Measurements from ENCODE around the gene RAMP3.
"Not testable (repeated sequence)": the region's sequence is repeated elsewhere in the genome, so short reads cannot be mapped to it uniquely, and the experiment has no call there.

The RAMP3 gene

DNA sequence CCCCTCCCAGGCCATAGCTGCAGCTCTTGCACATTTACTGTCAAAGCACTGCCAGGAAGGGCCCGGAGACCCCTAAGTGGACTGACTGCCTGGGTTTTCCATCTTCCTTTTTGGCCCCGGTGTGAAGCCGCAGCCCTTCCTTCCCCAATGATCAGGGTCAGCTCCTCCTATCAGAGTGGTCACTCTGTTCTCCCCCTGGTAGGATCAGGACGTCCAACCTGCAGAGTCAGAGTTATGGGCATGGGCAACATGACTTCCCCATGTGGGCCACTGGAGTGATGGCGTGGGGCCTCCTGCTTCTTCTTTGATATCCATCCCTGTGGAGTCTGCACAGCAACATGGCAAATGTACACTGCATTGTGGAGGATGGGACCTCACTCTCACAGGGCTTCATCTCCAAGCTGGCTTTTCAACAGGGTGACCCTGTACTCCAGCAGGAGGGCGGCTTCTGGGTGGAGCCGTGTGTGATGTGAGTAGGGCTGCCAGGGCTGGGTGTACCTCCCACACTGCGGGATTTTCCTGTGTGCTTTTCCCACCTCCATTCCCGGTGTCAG is 6.4 kb upstream of the RAMP3 start:
- Histone ChIP-seq H3K9me3 (ENCODE audit: control insufficient read depth, insufficient read depth, low read length) (no peaks in the 10 kb centered on the region), H3K9ac (ENCODE audit: low read depth, low read length) (no peak overlapping the region), H3K4me3 (ENCODE audit: low read depth, low read length) (no peak overlapping the region), H3K27me3 (ENCODE audit: control insufficient read depth, insufficient read depth, low read length) (no peaks in the 10 kb centered on the region), H3K36me3 (ENCODE audit: control insufficient read depth, insufficient read depth, low read length) (no peaks in the 10 kb centered on the region), H3K4me1 (ENCODE audit: control insufficient read depth, insufficient read depth, low read length) (no peaks in the 10 kb centered on the region)

DNA sequence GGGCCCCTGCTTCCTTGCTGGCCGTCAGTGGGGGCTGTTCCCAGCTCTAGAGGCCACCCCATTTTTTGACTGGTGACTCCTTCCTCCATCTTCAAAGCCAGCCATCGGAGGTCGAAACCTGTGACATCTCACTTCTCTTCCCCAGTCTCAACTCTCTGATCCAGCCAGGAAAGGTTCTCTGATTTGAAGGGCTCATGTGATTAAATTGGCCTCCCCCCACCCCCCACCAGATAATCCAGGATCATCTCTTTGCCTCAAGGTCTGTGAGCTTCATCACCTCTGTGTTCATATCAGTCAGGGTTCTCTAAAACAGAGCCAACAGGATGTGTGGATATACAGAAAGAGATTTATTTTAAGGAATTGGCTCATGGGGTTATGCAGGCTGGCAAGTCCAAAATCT is 5.6 kb upstream of the RAMP3 start:
- Histone ChIP-seq H3K9ac (ENCODE audit: low read depth, low read length) (no peak overlapping the region), H3K4me1 (ENCODE audit: control insufficient read depth, insufficient read depth, low read length) (no peaks in the 10 kb centered on the region), H3K4me3 (ENCODE audit: low read depth, low read length) (no peak overlapping the region), H3K9me3 (ENCODE audit: control insufficient read depth, insufficient read depth, low read length) (no peaks in the 10 kb centered on the region), H3K36me3 (ENCODE audit: control insufficient read depth, insufficient read depth, low read length) (no peaks in the 10 kb centered on the region), H3K27me3 (ENCODE audit: control insufficient read depth, insufficient read depth, low read length) (peaks cover 6% of the 10 kb centered on the region)

DNA sequence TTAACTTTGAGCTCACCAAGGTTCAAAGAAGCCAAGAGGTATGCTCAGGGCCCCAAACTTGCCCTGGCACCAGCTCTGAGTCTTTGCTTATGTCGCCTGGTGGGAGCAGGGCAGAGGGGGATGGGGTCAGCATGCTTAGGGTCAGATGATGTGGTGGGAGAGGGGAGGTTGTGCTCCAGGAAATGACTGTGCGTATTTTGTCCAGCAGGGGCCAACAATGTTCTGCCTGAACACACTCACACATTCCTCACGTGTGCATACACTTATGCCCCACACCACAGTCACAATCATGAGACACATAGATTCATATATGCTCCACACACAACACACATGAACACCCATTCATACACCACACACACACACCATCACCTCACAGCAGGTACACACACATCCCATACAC is 4.4 kb upstream of the RAMP3 start:
- no peak overlapping the region for H3K9ac ChIP-seq (ENCODE audit: low read depth, low read length)
- H3K4me1 ChIP-seq (ENCODE audit: control insufficient read depth, insufficient read depth, low read length), result no peaks in the 10 kb centered on the region
- H3K9me3 ChIP-seq (ENCODE audit: control insufficient read depth, insufficient read depth, low read length), result no peaks in the 10 kb centered on the region
- peaks cover 13% of the 10 kb centered on the region for H3K27me3 ChIP-seq (ENCODE audit: control insufficient read depth, insufficient read depth, low read length)
- H3K36me3 ChIP-seq (ENCODE audit: control insufficient read depth, insufficient read depth, low read length), result no peaks in the 10 kb centered on the region
- no peak overlapping the region for H3K4me3 ChIP-seq (ENCODE audit: low read depth, low read length)

DNA sequence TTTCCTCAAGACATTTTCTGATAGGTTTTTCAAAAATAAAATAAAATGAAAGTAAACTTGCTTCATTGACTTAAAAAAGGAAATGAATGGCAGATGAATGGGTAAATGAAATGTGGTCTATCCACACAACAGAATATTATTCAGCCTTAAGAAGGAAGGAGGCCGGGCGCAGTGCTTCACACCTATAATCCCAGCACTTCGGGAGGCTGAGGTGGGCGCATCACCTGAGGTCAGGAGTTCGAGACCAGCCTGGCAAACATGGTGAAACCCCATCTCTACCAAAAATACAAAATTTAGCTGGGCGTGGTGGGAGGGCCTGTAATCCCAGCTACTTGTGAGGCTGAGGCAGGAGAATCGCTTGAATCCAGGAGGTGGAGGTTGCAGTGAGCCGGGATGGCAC is 3.7 kb upstream of the RAMP3 start:
- not testable (repeated sequence) for H3K9me3 ChIP-seq (ENCODE audit: control insufficient read depth, insufficient read depth, low read length); H3K4me3 ChIP-seq (ENCODE audit: low read depth, low read length); H3K4me1 ChIP-seq (ENCODE audit: control insufficient read depth, insufficient read depth, low read length); H3K36me3 ChIP-seq (ENCODE audit: control insufficient read depth, insufficient read depth, low read length); H3K9ac ChIP-seq (ENCODE audit: low read depth, low read length)
- H3K27me3 ChIP-seq (ENCODE audit: control insufficient read depth, insufficient read depth, low read length), result peaks cover 20% of the 10 kb centered on the region

DNA sequence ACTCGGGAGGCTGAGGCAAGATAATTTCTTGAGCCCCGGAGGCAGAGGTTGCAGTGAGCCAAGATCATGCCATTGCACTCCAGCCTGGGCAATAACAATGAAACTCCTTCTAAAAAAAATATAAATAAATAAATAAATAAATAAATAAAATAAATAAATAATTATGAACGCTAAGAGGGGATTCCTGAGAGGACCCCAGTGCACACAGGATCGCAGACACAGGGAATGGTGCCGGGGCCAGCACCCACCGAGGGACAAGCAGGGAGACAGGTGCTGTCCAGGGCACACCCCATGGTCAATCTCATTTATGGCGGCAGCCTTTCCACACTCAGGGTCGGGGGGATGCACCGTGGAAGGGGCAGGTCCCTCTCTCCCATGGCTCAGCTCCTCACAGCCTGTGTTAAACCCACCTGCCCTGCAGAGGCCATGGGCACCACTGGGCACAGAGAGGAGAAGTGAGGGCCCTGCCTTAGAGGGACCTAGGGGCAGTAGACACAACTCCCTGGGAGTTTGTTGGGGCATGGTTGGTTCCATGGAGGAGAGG is 2.2 kb upstream of the RAMP3 start:
- H3K9ac ChIP-seq (ENCODE audit: low read depth, low read length), result no peak overlapping the region
- no peaks in the 10 kb centered on the region for H3K4me1 ChIP-seq (ENCODE audit: control insufficient read depth, insufficient read depth, low read length)
- peaks cover 28% of the 10 kb centered on the region for H3K27me3 ChIP-seq (ENCODE audit: control insufficient read depth, insufficient read depth, low read length)

DNA sequence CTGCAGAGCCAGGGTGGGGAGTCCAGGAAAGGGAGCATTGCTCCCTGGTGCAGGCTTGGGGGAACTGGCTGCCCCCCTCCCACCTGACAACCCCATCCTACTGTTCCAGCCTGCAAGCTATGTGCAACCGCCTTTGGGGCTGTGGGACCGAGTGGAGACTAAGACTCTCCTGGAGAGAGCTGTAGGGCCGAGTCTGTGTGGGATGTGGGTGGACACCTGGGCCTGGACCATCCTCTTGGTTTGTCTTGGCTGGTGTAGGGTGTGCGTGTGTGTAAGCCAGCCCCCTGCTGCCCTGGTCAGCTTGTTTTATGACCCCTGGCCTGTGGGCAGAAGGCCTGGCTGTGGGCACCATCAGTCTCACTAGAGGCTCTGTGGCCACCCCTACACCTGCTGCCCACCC is 1.6 kb upstream of the RAMP3 start:
- H3K36me3 ChIP-seq (ENCODE audit: control insufficient read depth, insufficient read depth, low read length), result no peaks in the 10 kb centered on the region
- H3K9me3 ChIP-seq (ENCODE audit: control insufficient read depth, insufficient read depth, low read length), result no peaks in the 10 kb centered on the region
- H3K4me3 ChIP-seq (ENCODE audit: low read depth, low read length), result no peak overlapping the region
- H3K27me3 ChIP-seq (ENCODE audit: control insufficient read depth, insufficient read depth, low read length), result peaks cover 28% of the 10 kb centered on the region
- no peak overlapping the region for H3K9ac ChIP-seq (ENCODE audit: low read depth, low read length)
- H3K4me1 ChIP-seq (ENCODE audit: control insufficient read depth, insufficient read depth, low read length), result no peaks in the 10 kb centered on the region

More for the DNA sequence above, 2.2 kb upstream of the RAMP3 start:
- no peaks in the 10 kb centered on the region for H3K36me3 ChIP-seq (ENCODE audit: control insufficient read depth, insufficient read depth, low read length)
- H3K9me3 ChIP-seq (ENCODE audit: control insufficient read depth, insufficient read depth, low read length), result no peaks in the 10 kb centered on the region
- no peak overlapping the region for H3K4me3 ChIP-seq (ENCODE audit: low read depth, low read length)

DNA sequence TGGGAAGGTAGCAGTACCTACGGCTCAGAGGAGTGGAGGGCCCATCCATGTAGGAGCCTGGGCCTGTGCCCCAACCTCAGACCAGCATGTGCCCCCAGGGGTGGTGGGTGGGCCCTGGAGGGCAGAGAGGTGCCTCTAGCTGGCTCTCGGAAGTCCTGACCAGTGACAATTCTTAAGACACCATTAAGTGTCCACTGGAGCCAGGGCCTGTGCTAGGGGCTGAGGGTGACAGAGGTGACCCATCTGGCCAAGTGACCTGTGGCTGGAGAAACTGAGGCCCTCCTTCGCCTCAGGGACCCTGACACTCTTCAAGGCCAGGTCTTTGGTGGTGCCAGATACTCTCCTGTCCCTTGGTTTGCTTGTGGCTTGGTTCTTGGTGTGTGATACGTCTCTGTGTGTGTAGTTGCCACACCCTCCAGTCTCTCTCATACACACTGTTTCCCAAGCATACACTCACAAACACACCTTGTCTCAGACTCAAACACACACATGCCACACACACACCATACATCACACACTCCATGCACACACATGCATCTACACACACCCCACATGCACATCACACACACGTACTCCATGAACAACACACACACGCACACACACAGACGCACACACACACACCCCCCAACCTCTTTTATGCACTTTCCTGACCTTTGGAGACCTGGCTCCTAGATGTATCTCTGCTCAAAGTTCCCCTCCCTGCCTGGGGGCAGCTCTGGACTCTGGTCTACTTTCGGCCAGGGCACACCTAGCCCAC is 897 bp upstream of the RAMP3 start:
- Histone ChIP-seq H3K27me3 (ENCODE audit: control insufficient read depth, insufficient read depth, low read length) (peaks cover 28% of the 10 kb centered on the region), H3K36me3 (ENCODE audit: control insufficient read depth, insufficient read depth, low read length) (no peaks in the 10 kb centered on the region), H3K4me1 (ENCODE audit: control insufficient read depth, insufficient read depth, low read length) (no peaks in the 10 kb centered on the region), H3K9me3 (ENCODE audit: control insufficient read depth, insufficient read depth, low read length) (no peaks in the 10 kb centered on the region), H3K9ac (ENCODE audit: low read depth, low read length) (no peak overlapping the region), H3K4me3 (ENCODE audit: low read depth, low read length) (peak overlapping the region; percentile 55)

DNA sequence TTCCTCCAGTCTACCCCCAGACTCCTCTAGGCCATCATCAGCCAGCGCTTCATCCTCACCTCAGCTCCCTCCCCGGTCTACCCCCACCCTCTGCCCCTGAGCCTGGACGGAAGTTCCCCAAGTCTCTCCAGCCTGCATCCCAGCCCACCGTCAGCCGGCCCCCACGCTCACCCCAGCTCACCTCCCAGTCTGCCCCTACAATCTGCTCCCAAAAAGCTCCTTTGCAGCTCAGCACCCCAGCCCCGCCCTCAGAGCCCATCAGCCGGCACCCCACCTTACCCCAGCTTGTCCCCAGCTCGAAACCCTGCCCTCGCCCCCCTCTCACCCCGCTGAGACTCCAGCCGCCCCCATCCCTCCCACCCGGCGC is 322 bp upstream of the RAMP3 start:
- Histone ChIP-seq H3K4me3 (ENCODE audit: low read depth, low read length) (peak overlapping the region; percentile 55), H3K9ac (ENCODE audit: low read depth, low read length) (no peak overlapping the region), H3K27me3 (ENCODE audit: control insufficient read depth, insufficient read depth, low read length) (peaks cover 28% of the 10 kb centered on the region), H3K9me3 (ENCODE audit: control insufficient read depth, insufficient read depth, low read length) (no peaks in the 10 kb centered on the region), H3K4me1 (ENCODE audit: control insufficient read depth, insufficient read depth, low read length) (no peaks in the 10 kb centered on the region), H3K36me3 (ENCODE audit: control insufficient read depth, insufficient read depth, low read length) (no peaks in the 10 kb centered on the region)

DNA sequence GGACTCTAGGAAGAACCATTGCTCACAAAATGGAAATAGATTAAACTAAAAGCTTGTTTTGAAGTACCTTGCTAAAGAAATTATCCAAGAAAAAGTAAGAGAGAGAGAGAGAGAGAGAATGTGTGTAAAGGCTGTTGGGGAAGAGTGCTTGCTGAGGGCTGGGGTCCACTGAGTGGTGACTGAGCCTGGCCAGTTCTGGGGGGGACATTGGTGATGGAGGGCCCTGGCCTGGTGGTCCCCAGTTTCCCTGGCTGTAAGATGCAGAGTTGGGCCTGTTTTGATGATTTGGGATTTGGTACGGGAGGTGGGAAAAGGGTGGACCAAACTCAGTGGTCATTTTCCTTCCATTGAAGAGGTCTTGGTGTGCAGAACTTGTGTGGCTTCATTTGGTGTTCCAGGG is 880 bp downstream of the RAMP3 start:
- Histone ChIP-seq H3K4me1 (ENCODE audit: control insufficient read depth, insufficient read depth, low read length) (no peaks in the 10 kb centered on the region), H3K9me3 (ENCODE audit: control insufficient read depth, insufficient read depth, low read length) (no peaks in the 10 kb centered on the region), H3K36me3 (ENCODE audit: control insufficient read depth, insufficient read depth, low read length) (no peaks in the 10 kb centered on the region), H3K4me3 (ENCODE audit: low read depth, low read length) (peak overlapping the region; percentile 55), H3K9ac (ENCODE audit: low read depth, low read length) (no peak overlapping the region), H3K27me3 (ENCODE audit: control insufficient read depth, insufficient read depth, low read length) (peaks cover 28% of the 10 kb centered on the region)

DNA sequence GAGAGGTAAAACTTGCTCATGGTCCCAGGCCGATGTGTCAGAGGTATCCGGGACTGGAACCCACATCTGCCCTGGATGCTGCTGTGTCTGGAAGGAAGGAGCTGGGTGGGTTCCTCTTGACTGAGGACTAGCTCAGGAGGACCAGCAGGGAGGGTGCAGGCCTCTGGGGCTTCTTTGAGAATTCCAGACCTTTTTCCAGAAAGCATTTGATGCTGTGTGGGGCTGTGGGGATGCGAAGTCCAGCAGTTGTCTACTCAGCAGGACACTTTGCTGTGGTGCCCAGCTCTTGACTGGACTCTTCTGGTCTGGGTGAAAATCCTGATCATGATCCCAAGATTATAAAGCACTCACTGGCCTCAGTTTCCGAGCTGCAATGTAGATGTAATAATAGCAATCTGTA is 1.7 kb downstream of the RAMP3 start:
- Histone ChIP-seq H3K4me1 (ENCODE audit: control insufficient read depth, insufficient read depth, low read length) (no peaks in the 10 kb centered on the region), H3K36me3 (ENCODE audit: control insufficient read depth, insufficient read depth, low read length) (no peaks in the 10 kb centered on the region), H3K4me3 (ENCODE audit: low read depth, low read length) (no peak overlapping the region), H3K9me3 (ENCODE audit: control insufficient read depth, insufficient read depth, low read length) (no peaks in the 10 kb centered on the region), H3K9ac (ENCODE audit: low read depth, low read length) (no peak overlapping the region), H3K27me3 (ENCODE audit: control insufficient read depth, insufficient read depth, low read length) (peaks cover 28% of the 10 kb centered on the region)

DNA sequence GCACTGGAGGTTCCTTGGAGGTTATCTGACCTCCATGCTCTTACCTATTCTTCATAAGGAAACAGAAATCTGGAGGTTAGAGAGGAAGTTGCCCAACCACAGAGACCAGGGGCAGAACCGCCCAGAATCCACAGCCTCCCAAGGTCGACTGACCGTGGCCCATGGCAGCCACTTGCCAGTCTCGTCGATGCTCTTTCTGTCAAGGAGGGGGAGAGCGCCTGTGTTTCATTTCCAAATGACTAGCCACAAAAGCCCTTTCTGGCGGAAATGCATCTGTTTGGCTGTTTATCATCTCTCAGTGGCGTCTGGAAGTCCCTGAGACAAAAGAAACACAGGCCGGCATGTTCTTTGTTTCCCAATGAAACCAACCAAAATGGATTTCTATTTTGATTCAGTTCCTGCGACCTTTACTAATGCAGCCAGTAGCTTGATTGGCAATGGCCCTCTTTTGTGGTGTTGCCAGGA is 2.9 kb downstream of the RAMP3 start:
- Histone ChIP-seq H3K9me3 (ENCODE audit: control insufficient read depth, insufficient read depth, low read length) (no peaks in the 10 kb centered on the region), H3K27me3 (ENCODE audit: control insufficient read depth, insufficient read depth, low read length) (peaks cover 28% of the 10 kb centered on the region), H3K4me3 (ENCODE audit: low read depth, low read length) (no peak overlapping the region), H3K36me3 (ENCODE audit: control insufficient read depth, insufficient read depth, low read length) (no peaks in the 10 kb centered on the region), H3K9ac (ENCODE audit: low read depth, low read length) (no peak overlapping the region), H3K4me1 (ENCODE audit: control insufficient read depth, insufficient read depth, low read length) (no peaks in the 10 kb centered on the region)

DNA sequence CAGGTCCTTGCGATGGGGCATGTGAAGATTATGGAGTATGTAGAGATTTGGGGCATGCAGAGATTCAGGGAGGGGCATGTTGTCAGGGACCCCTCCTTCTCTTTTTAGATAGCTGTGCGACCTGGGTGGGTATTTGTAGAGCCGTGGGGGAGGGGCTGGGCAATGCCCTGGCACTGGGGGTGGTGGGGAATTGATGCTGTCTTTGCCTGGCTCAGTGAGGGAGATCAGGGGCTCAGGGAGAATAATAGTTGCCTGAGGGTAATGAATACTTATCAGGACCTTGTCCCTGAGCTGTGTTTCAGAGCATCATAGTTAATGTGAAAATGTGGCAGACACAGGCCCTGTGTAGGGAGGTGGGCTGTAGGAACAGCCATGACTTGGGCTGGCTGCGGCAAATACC is 3.5 kb downstream of the RAMP3 start:
- Histone ChIP-seq H3K36me3 (ENCODE audit: control insufficient read depth, insufficient read depth, low read length) (no peaks in the 10 kb centered on the region), H3K27me3 (ENCODE audit: control insufficient read depth, insufficient read depth, low read length) (peaks cover 28% of the 10 kb centered on the region), H3K9ac (ENCODE audit: low read depth, low read length) (no peak overlapping the region), H3K4me3 (ENCODE audit: low read depth, low read length) (no peak overlapping the region), H3K9me3 (ENCODE audit: control insufficient read depth, insufficient read depth, low read length) (no peaks in the 10 kb centered on the region), H3K4me1 (ENCODE audit: control insufficient read depth, insufficient read depth, low read length) (no peaks in the 10 kb centered on the region)

All from iPS-15b (cell line).